Kasumi-1 (cell line): ENCODE data around the gene GUCD1.
A peak's percentile ranks its signal among the peaks of the same experiment; 100 is the strongest.

Experiments used
- DNase-seq, 2 experiments: peaks; one replicate each; lab custom pipeline; 2025; lab: John Stamatoyannopoulos, UW

GUCD1 gene

DNA sequence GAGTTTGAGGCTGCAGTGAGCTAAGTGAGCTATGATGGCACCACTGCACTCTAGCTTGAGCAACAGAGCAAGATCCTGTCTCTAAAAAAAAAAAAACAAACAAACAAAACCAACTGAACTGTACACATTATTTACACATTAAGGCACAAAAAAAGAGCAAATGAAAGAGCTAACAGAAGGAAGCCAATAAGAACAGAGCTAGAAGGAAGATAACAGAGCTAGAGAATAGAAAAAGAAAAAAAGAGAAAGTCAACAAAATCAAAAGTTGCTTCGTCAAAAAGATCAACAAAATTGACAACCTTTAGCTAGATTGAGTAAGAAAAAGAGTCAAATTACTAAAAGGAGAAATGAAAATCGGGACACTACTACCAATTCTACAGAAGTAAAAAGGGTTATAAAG, 25.0 kb downstream of the GUCD1 start:
- no peak for DNase-seq

DNA sequence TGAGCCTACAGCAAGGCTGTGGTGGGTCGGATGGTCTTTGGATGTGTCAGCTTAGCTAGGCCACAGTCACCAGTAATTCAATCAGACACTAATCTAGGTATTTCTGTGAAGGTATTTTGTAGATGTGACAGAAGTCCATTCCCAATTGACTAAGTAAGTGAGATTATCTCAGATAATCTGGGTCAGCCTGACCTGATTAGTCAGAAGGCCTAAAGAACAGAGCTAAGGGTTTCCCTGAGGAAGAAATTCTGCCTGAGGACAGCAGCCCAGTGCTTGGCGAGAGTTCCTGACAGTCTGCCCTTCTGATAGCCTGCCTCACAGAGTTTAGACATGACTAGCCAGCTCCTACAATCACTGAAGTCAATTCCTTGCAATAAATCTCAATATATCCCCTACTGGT, 28.7 kb downstream of the GUCD1 start:
- DNase-seq: no peak

DNA sequence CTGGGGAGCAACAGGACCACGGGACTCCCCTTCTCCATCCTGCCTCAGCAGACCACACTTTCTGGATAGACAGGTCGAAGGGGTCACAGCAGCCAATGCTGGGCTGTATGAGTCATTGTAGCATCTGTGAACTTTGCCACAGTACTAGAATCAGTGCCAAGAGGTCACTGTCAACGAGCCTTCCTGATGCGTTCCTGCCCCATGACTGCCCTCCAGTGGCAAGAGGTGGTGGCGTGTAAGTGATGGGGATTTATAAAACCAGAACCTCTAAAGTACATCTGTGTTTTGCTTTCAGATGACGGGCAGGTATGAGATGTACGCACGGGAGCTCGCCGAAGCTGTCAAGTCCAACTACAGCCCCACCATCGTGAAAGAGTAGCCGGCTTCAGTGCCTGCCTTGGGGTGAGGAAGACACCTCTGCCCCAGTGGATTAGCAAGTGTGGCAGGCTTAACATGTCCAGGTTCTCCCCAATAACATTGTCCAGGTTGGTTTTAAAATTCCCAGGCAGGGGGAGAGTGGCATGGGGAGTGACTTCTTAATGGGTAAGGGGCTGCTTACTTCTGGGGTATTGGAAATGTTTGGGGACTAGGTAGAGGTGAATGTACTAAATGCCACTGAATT, 29.4 kb downstream of the GUCD1 start:
- peak; percentile 65 to 74 for DNase-seq

DNA sequence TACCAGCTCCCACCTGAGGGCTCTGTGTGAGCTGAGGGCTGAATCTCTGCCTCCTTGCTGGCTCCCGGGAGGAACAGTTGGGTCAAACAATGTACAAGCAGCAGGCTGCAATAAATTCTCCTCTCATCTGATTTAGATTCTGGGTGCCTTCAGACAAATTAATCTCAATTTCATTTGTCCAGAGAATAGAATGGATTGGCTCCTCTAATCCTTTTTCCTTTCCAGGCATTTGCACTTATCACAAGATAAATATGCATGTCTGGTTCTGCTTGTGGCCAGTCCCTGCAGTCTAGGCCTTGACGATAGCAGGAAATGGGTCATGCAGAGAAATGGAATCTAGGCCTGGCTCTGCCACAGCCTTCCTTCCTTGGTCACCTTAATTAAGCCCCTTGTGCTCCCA, 31.1 kb downstream of the GUCD1 start:
- no peak for DNase-seq

DNA sequence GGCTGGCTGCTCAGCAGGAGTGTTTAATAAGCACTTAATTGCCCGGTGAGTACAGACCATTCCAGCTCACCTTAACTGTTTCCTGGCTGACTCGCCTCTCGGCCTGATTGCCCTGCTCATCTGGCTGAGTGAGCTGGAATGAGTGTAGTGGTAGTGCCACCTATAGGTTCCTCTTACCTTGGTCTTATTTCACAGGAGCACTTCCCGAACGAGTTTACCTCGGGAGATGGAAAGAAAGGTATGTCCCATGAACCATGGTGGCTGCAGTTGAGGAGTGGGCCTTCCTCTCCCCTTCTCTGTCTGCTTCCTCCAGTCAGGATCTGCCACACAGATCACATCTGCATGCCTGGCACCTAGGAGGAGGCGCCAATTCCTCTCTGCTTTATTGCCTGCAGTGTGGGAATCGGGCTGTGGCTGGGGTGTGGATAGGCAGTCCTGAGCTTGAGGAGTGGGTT, 33.1 kb downstream of the GUCD1 start:
- DNase-seq: peak; percentile 47 to 62

DNA sequence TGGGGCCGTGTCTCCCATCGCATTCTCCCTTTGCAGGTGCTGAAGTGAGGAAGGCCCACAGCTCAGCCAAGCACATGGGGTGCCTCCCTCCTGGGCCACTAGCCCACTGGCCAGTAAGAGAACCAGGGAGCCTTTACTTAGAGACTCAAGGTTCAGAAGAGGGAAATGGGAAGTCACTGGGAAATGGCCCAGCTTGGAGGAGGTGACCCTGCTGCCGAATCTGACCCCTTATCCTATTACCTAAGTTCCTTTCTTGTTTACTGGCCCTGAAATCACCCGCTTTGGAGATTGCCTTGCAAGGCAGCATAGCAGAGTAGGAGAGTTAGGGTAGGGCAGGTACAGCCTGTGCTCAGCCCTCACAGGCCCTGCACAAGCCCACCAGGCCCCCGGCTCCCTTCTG, 35.4 kb downstream of the GUCD1 start:
- DNase-seq: no peak

DNA sequence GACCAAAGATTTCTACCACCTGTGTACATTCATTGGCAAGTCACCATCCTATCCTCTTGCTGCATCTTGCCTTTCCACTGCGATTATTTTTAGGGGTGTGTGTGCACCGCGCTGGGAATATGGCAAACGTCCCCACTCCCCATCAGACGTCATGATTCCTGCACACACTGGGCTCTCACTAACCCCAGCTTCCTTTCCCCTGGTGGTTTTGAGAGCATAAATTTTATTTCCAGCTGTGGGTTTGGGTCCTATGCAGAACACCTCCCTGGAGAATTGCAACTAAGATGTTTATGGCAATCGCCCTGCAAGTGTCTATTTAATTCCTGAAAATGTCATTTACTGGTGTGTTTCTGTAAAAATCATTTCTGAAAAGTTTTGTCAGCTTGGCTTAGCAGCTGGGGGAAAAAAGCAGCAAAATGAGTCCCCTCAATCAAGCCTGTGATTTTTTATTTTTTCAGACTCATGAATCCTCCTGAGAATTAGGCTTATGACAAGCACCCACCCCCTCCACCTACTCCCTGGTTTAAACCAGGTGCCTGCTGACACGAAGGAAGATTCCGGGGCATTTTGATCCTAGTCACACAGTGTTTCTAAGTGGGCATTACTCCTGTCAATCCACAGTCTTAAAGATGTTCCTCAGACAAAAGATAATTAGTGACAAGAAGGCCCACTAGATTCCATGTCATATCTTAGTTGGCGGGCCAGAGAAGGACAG, 36.0 kb downstream of the GUCD1 start:
- DNase-seq: no peak

DNA sequence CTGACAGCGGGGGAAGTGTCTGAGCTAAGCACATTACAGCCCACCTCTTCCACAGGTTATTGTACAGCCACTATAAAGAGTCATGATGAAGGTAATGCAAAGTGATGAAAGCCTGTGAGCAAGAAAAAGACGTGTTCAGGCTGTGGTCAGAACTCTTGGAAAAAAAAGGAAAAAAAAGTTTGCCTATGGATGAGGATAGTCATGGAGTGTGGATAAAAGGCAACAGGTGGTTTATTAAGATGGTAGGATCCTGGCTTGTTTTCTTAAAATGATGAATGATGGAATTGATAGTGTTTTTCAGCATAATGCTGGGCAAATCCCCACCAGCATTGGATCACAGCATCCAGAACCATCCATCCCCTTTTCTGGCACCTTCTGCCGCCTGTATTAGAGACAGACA, 36.7 kb downstream of the GUCD1 start:
- DNase-seq: no peak

DNA sequence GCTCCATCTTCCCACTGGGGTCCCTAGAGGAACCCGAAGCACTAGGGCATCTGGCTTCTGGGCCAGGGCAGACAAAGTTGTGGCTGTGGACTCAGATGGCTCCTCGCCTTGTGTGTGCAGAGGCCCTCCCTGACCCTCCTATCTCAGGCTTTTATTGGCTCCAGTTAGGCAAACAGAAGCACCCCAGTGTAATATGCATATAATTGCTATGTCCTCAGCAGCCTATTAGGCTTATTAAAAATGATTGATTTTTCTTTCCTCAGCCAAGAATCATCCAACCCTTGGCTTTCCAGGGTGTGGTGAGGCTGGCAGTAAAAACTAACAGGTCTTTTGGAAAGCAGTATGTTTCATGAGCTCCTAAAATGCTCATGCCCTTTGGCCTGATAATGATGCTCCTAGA, 37.5 kb downstream of the GUCD1 start:
- DNase-seq: no peak

DNA sequence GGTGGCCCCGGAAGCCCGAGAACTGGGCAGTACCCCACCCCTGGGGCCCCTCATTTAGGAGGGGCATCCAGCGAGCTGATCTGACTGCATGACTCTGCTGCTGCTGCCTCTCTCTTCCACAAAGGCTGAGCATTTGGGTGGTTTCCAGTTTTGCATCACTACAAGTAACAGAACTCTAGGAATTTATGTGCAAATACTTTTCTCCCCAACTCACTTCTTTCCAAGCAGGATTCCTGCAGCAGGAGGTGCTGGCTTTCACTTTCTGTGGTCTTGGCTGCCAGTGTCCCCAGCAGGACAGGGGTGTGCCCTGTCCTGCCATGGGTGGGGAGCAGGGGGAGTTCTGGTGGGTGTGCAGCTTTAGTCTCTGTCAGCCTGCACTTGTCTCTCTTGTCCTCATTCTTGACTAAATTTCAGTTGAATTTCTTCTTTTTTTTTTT, 38.6 kb downstream of the GUCD1 start:
- DNase-seq: no peak

DNA sequence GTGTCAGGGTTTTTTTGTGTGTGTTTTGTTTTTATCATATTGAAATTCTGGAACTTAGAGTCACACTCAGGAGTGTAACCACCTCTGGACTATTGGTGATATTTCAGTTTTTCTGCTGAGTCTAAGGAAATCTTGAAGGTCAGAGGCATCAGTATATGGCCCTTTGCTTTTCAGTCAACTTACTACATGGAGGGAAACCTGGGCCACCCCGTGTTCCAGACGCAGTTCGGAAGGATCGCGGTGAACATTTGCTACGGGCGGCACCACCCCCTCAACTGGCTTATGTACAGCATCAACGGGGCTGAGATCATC, 40.0 kb downstream of the GUCD1 start:
- DNase-seq: no peak

DNA sequence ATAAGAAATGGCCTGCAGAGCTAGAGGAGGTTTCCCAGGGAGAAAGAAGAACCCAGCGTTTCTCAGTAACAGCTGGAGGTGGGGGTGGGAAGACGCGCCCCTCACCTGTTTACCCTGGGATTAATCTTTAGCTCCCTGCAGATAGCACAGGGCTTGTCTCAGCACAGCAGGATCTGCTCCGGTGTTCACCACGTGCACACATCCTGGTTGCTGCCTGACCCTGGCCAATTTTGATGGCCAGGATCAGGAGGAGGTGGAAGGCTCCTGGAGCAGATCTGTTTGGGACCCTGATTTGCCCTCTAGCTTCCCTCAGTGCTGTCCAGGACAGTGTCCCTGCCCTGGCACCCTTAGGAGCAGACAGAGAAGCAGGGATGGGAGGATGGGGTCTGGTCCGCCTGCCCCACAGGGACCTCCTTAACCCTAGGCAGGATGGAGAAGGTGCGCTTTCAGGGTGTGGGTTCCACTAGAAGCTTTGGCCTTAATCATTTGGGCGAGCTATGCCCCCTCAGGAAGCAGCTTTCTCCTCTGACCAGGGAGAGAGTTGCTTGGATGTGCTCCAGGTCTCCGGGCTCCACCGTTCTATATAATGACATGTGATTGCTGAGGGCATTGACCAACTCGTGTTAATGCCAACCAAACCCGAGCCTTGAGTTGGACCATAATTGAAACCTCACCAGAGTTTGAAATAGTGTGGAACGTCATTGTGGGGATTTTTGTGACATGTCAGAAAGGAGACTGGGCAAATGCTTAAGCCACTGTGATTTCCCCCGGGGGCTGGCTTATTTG, 40.5 kb downstream of the GUCD1 start:
- DNase-seq: no peak

DNA sequence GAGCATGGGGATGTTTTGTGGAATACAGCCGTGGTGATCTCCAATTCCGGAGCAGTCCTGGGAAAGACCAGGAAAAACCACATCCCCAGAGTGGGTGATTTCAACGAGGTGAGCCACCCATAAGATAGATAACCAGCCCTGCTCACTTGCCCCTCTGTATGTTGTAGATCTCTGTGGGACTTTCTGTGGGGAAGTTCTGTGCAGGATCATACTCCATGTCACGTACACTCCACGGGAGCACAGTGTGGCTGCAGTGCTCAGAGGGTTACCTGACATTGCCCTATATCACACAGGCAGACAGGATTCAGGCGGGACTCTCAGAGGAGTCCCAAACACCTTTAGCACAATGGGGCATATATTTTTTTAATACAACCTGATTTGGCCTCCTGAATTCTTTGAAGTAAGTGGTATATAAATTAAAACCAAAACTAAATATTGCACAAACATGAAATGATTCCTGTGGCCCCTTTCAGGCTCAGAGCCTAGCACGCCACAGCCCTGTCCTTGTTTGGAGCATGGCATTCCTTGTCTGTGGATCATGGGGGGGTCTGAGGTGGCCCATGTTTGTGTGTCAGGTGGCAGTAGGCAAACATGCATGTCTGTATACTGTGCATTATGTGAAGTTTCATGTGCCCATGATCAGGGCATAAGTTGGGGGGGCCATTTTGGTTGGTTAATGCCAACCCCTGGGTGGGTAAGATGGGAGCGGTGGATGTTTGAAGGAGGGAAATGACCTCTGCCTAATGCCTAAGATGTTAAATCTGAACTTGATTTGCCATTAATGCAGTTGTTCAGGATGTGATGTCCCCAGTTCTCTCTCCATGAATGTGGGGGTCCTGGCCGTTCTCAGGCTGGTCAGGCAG, 41.3 kb downstream of the GUCD1 start:
- DNase-seq: no peak

DNA sequence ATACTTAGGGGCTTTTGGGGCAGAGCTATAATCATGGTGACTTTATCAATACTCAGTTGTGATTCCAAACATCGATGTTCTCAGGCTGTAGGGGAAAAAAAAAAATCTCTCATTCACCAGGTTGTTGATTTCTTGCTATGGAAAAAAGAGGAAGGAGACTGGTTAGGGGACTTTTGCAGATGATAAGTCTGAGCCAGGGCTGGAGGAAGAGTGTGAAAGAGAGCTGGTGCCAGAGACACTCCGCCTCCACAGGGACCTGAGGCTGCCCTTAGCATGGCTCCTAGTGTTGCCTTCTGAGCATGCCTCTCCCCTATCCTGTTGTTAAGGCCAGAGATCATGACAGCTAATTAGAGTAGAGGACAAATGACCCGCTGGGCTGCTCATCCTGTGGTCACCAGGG, 42.9 kb downstream of the GUCD1 start:
- DNase-seq: peak; percentile 82 to 87

DNA sequence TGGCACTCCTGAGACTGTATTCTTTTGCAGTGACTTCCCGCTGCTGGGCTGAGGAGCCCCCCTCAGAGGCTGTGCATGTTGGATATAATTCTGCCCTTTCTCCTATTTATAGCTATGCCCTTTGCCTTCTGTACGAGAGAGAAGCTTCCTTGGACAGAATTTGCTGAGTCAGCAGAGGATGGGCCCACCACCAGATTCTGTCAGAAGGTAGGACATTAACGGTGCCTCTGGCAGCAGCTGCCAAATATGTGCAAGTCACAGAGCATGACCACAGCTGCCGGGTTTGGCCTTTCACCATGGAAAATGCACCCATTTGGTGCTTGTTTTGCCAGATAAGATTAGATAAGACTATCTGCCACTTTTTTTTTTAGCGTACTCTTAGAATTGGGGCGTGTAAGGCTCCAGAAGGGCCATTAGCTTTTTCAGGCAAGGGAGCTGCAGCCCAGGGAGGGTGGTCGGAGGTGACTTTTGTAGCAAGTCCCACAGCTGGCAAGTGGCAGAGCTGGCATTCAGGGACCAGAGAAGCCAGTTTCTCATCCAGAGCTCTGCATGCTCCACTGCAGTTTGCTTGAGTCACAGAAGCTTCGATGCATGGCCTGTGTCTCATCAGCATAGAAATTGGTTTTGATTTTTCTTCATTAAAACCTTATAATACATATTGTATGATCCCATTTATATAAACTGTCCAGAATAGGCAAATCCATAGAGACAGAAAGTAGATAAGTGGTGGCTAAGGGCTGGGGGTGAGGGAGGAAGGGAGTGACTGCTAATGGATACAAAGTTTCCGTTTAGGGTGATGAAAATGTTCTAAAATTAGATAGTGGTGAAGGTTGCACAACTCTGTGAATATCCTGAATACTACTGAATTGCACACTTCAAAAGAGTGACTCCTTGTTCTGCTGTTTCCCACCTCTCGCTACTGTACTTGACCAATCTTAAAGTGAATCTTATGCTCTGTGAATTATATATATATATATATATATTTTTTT, 44.0 kb downstream of the GUCD1 start:
- peak; percentile 93 to 94 for DNase-seq

DNA sequence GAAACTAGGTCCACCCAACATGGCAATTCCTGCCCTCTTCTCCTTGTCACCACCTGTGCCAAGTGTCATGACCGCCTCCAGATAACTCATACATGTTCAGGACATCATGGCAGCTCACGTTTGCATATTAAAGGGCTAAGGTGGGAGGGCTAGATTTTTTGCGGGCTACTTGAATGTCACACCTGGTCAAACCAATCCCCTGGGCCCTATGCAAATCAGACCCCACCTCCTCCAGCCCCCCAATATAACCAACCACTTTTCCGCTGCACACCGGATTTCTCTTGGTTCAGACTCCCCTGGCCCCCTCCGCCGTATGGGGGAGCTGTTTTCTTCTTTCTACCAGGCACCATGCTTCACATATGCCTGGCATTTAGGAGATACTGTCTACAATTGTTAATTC, 47.2 kb downstream of the GUCD1 start:
- DNase-seq: no peak

DNA sequence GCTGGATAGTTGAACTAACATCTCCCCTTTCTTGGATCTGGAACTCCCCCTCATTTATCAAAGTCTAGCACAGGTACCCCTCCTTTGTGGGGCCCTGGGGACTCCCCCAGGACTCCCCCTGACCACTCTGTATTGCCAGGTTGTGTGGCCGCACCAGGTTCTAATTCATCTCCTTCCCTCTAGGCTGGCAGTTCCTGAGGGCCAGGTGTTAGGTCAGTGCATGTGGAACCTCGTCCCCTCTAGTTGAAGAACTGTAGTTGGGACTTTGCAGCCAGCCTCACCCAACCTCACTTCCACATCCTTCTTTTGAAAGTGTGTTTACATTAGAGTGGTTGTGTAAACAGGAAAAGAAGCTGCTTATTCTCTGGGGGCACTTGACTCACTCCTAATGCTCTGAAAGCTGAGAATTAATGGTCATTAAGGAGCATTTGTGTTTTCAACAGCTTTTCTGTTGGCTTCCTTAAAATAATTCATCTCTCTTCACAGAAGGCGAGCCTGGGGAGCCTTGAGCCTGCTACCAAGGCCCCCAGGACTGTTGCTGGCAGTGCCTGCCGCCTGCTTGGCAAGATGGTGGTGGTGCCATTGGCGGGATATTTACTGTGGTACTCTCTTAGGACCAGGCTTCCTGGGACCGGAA, 48.0 kb downstream of the GUCD1 start:
- DNase-seq: no peak

DNA sequence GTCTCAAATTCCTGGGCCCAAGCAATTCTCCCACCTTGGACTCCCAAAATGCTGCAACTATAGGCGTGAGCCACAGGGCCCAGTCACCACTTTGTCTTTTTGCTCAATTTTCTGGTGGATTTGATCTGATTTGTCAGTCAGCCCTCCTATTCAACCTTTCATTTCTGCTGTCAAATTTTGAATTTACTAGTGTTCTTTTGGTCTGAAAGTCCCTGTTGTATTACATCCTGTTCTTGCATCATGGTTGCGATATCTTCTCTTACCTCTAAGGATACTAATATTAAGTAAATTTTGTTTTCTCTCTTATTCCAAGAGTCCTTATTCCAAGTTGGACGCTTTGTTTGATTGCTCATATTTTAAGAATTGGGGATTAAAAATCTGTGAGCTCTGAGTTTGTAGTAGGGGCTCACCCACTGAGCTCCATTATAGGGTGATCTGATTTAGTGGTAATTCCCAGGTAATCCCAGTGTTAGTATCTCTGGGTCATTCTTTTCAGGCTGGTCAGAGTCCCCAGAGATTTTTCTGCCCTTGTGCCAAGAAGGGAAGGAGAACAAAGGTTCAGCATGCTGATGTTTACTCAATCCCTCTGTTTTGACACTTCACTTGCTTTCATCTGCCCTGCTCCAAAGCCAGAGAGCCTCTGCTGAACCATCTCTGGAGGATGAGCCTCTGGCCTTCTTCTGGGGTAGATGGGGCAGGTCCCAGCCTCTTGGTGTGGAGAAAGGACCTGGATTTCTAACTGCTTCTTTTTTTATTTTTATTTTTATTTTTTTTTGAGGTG, 49.8 kb downstream of the GUCD1 start:
- DNase-seq: no peak

DNA sequence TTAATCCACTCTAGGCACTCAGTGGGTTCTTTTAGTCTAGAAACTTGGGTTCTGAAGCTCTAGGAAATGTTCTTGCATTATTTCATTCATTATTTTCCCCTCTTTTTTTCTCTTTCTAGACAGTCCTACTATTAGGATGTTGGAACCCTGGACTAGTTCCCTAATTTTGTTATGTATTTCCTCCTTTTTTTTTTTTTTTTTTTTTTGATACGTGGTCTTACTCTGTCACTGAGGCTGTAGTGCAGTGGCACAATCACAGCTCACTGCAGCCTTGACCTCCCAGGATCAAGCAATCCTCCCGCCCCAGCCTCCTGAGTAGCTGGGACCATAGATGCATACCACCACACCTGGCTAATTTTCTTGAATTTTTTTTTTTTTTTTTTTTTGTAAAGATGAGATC, 50.4 kb downstream of the GUCD1 start:
- no peak for DNase-seq

DNA sequence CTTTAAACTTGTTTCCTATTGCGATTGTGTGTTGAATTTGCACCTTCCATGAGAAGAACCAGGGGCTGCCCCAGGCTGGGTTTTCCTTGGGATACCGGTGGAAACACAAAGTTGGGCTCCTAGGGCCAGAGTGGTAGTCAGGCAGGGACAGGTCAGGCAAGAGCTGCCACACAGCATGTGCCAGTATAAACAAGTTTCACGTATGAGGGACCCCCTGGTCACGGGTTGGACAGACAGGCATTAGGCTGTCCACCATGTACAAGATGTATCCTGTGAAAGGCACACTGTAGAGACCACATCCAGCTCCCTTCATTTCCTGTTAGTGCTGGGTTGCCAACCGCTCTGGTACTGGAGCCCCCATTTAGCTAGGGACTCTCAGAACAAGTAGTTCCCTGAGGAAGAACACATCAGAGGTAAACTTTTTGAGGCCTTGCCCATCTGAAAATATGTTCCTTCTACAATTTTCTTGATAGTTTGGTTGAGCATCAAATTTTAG, 51.0 kb downstream of the GUCD1 start:
- DNase-seq: peak; percentile 27 to 37
